Esophagus muscularis mucosa (tissue), 4 donors: ENCODE data around the gene MRTFB.

Source experiments
- CTCF ChIP-seq, 3 experiments: fragments of 200-600 bp in 2 of 3; fragments of 450-650 bp in 1 of 3; sonication (generic) in 2 of 3; IDR thresholded peaks; one replicate each; pipeline ENCODE4 v1.5.1; 2017 to 2019; ENCODE audit warnings: antibody characterized with exemption in 3 of 3, mild to moderate bottlenecking in 2 of 3, moderate library complexity in 1 of 3
- EP300 ChIP-seq: sonication (generic); formaldehyde crosslinking; IDR thresholded peaks from one replicate; pipeline ENCODE4 v1.6.1; 2017; ENCODE audit warnings: antibody characterized with exemption
- POLR2AphosphoS5 ChIP-seq, 2 donors: sonication (generic); formaldehyde crosslinking; IDR thresholded peaks; one replicate each; pipeline ENCODE4 v1.6.1; 2017; ENCODE audit warnings: antibody characterized with exemption in 2 of 2

GRCh38 chr16:14215941-14216340, 144.8 kb downstream of the MRTFB start:
- TF ChIP-seq CTCF (IDR thresholded peaks at IDR 0.05) (no peak), POLR2AphosphoS5 (IDR thresholded peaks at IDR 0.05) (no peak), EP300 (no peak)
